HG03064 (cell line): Measurements from ENCODE around the gene TGM2.
"Not testable (repeated sequence)": the region's sequence is repeated elsewhere in the genome, so short reads cannot be mapped to it uniquely, and the experiment has no call there.

Experiments used
- ATAC-seq: cut with Tn5 transposase; IDR thresholded peaks from one replicate; pipeline ENCODE4 v1.9.1; 2021; ENCODE audit warnings: low read depth; ENCODE audit not compliant: unreplicated experiment

The TGM2 gene

GRCh38 chr20:38119446-38119845 is 45.6 kb downstream of the TGM2 start:
- no peak for ATAC-seq

- no peak for ATAC-seq
These were observed 47.4 kb downstream of the TGM2 start for GRCh38 chr20:38117635-38118034.

- ATAC-seq: no peak
These were observed 47.9 kb downstream of the TGM2 start for GRCh38 chr20:38117205-38117604.

DNA sequence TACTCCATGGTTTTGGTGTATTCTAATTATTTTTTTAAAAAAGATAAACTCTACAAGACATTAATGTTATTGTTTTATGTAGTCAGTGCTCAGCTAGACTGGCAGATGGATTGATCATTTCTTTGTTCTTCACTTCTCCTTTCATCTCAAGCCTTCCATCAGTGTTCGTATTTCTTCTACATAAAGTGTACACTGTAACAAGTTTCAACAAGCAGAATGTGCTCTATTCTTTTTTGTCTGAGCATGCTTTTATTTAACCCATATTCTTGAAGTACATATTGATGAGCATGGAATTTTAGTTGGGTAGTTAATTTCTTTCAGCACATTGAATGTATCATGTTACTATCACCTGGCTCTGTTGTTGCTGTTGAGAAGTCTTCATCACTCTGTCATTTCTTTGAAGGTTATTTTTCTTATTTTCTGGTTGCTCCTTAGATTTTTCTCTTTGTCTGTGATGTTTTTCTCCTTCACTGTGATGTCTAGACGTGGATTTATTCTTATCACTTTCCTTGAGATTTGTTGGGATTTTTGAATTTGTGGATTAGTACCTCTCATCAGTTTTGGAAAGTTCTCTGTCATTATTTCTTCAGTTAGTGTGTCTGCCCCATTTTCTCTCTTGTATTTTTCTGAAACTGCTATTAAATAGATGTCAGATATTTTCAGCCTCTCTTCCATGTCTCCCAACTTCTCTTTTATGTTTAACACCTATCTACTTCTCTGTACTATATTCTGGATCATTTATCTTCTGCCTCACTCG is 48.5 kb downstream of the TGM2 start:
- ATAC-seq: no peak

- ATAC-seq: no peak
These were observed 49.2 kb downstream of the TGM2 start for GRCh38 chr20:38115896-38116295.

DNA sequence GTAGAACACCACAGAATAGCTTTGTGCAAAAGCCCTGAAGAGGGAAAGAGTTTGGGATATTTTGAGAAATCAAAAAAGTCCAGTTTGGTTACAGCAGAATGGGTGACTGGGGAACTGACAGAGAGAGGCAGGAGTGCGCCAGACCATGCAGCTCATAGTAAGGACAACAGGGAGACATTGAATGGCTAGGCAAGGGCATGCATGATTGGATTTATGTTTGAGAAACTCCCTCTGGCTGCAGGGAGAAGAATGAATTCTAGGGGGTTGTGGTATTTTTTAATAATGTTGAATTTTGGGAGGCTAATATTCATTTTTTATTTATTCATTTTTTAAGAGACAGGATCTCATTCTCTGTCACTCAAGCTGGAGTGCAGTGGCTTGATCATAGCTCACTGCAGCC is 49.9 kb downstream of the TGM2 start:
- no peak for ATAC-seq

DNA sequence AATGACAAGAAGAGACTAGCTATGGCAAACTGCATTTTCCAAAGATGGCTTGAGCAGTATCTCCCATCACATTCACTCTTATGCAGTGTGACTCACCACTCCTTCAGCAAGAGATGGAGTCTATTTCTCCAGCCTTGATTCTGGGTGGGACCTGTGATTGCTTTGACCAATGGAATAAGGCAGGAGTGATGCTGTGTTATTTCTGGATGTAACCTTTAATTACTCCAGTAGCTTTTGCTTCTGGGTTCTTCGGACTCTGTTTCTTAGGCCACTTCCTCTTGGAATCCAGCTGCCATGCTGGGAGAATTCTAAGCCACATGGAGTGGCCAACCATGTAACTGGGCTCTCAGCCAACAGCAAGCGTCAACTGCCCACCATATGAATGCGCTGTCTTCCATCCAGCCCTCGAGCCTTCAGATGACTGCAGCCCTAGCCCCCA is 50.7 kb downstream of the TGM2 start:
- no peak for ATAC-seq

DNA sequence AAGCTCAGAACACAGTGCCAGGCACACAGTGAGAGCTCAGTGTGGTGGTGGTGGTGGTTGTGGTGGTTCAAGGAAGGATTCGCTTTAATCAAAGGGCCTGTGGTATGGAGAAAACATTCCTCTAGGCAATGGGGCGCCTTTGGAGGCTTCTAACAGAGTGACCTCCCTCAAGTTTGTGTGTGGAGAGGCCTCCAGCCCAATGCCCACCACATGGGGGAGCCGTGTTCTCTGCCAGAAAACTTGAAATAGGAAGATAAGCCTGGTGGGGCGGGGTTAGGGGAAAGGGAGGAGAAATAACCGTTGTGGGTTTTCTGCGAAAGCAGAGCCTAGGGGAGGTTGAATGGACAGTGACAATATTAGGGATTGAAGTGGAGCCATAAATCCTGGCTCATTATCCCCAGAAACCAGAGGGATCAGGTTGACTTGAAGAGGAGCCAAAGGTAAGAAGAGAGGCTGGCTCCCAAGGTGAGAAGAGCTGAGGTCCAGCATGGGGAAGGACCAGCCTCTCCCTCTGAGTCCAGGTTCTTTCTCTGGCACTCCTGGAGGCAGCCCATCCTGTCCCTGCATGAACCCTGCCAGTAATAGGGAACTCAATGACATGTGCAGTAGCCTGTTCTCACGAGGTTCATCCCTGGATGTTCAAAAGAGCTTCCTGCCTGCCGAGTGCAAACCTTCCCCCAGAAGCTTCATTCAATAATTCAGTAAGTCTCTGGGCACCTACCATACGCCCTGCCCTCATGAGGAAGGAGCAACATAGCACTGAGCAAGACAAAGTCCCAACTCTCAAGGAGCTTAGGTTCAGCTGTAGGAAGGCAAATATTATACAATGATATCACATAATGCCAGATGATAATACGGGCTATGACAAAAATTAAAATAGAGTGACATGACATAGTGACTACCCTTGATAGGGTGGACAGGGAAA is 51.4 kb downstream of the TGM2 start:
- ATAC-seq: no peak

GRCh38 chr20:38112930-38113294 is 52.2 kb downstream of the TGM2 start:
- no peak for ATAC-seq

GRCh38 chr20:38112261-38112929 is 52.7 kb downstream of the TGM2 start:
- ATAC-seq: no peak

- ATAC-seq: no peak
These were observed 53.5 kb downstream of the TGM2 start for GRCh38 chr20:38111366-38112232.

DNA sequence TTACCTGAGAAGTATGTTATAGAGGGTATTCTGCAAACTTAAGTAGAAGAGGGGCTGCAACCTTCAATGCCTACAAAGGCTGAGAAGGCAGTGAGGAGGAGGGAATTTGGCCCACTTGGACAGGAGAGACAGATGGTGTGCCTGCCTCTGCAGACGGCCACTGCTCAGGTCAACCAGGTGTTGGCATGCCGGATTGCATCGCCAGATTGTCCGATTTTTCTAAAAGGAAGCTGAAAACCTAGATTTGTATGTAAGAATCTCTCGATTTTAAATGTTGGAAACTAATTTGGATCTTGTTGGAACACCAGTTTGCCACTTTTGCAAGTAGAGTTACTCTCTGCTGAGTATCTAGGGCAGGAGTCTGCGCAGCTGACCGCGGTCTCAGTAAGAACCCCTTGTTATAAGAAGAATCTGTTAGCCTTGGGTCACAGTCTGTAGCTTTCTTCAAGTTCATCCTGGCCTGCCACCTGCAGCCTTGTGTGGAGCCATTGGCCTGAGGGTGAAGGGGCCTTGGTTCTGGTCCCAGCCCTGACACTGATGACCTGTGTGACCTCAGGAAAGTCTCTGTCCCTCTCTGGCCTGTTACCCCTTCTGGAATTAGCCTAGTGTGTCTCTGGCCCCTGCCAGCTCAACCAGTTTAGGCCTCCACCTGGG is 54.4 kb downstream of the TGM2 start:
- ATAC-seq: no peak

DNA sequence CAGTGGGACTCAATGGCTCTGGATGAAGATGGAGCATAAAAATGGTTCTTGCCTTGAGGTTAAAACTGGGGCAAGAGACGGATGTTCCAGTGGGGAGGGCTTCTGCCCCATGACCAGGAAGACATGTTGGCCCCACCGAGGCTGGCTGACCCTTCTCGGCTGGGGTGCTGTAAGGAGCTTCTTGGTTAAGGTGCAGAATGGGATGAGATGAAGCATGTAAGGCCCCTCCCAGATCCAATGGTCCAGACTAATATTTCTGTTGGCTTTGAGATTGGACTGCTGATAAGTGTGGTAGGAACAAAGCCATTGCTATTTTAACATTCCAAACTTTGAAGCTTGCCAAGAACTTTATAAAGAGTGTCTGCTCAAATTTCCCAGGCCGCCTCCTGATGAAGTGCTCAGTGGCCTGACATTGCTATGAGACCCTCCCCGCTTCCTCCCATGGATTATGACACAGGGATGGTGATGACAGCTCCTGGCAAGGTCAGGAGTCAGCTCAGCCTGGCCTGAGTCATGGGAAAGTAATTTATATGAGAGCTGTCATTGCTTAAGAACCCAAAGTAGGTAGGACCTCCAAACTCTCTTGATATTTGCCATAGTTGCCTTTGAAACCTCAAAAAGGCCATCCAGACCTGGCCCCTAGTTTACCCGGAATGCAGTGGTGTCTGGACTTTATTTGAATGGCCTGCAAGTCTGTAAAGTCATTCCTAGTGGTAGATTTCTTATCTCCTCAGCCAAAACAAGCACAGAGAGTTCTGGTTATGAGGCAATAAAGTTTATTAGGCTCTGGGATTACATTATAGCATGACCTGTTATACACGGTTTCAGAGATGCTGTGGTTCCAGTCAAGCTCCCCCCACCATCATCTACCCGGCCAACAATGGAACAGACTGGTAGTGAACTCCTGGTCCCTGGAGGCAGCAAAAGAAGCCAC is 55.2 kb downstream of the TGM2 start:
- ATAC-seq: no peak

- ATAC-seq: no peak
These were observed 56.0 kb downstream of the TGM2 start for GRCh38 chr20:38108986-38109541.

DNA sequence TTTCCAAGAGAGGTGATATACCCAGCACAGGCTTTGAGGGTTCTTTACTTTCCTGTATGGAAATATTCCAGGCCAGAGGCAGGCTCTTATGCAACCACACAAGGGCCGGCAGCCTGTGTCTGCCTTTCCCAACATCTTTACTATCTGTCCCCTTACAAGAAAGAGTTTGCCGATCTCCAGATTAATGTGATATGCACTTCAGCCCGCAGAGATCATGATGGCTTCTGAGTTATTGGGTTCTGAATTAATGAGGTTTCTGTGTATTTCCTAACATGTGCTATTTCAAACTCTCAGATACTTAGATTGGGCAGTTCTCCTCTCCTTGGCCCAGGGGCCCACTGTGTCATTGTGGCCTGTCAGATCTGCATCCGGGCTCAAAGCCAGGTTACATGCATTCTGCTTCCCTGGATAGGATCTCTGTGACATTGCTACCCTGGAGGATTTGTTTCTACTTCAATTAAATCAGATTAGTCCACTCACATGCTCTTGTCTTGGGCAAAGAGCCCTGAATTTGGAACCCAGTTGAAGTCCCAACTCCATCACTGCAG is 56.6 kb downstream of the TGM2 start:
- no peak for ATAC-seq

GRCh38 chr20:38107916-38108315 is 57.2 kb downstream of the TGM2 start:
- not testable (repeated sequence) for ATAC-seq

- not testable (repeated sequence) for ATAC-seq
These were observed 57.7 kb downstream of the TGM2 start for GRCh38 chr20:38107386-38107785.

GRCh38 chr20:38106461-38106860 is 58.6 kb downstream of the TGM2 start:
- ATAC-seq: no peak
